WERI-Rb-1 (cell line): ENCODE measurements around the gene CD177.

Experiments used
- DNase-seq: peaks from one replicate; pipeline ENCODE4 v3.0.0-alpha.2; 2020
- H3K27ac ChIP-seq: fragments of 250-450 bp; sonication (Bioruptor Pico); 2 replicates; pipeline ENCODE4 v1.5.1; 2020; ENCODE audit warnings: mild to moderate bottlenecking, moderate library complexity
- H3K27me3 ChIP-seq: fragments of 250-450 bp; sonication (Bioruptor Pico); 2 replicates; pipeline ENCODE4 v1.5.1; 2021; ENCODE audit warnings: mild to moderate bottlenecking, low read depth, moderate library complexity; ENCODE audit not compliant: insufficient read depth, severe bottlenecking
- H3K36me3 ChIP-seq: fragments of 250-450 bp; sonication (Bioruptor Pico); 2 replicates; pipeline ENCODE4 v1.5.1; 2020; ENCODE audit warnings: mild to moderate bottlenecking, moderate library complexity
- H3K4me3 ChIP-seq: 2 replicates; pipeline ENCODE4 v1.5.1; 2011; ENCODE audit warnings: low read depth, mild to moderate bottlenecking, control low read depth, low read length
- H3K9me3 ChIP-seq: fragments of 250-450 bp; sonication (Bioruptor Pico); 2 replicates; pipeline ENCODE4 v1.5.1; 2021; ENCODE audit warnings: mild to moderate bottlenecking, moderate library complexity; ENCODE audit not compliant: severe bottlenecking
- CTCF ChIP-seq: IDR thresholded peaks from 2 replicates; pipeline ENCODE4 v1.5.1; 2011; ENCODE audit warnings: low read depth, mild to moderate bottlenecking, control low read depth, inconsistent platforms, low read length

The CD177 gene

GRCh38 chr19:43353606-43354304 lies at the start of gene CD177:
Gene CD177, plus strand, starts transcription at chr19:43353686. Its CDS starts 29 bp downstream, at chr19:43353715.
- TF ChIP-seq CTCF = no peak
- Histone ChIP-seq H3K36me3 (no peaks in the 10 kb centered on the region), H3K9me3 (no peaks in the 10 kb centered on the region), H3K27me3 (no peaks in the 10 kb centered on the region), H3K27ac (peak within 1 kb of the TSS; percentile 48), H3K4me3 (peak within 1 kb of the TSS; percentile 48)
- DNase-seq = peak; percentile 60

GRCh38 chr19:43305642-43306041 lies 47.8 kb upstream of the CD177 start:
- peak; percentile 52 for TF ChIP-seq CTCF
- no peaks in the 10 kb centered on the region for H3K36me3 ChIP-seq
- peak overlapping the region; percentile 90 for H3K27ac ChIP-seq
- H3K27me3 ChIP-seq = no peaks in the 10 kb centered on the region
- H3K9me3 ChIP-seq = peaks cover 6% of the 10 kb centered on the region
- peak; percentile 63 for DNase-seq
- no peak overlapping the region for H3K4me3 ChIP-seq

- Histone ChIP-seq H3K4me3 (no peak overlapping the region), H3K9me3 (peaks cover 6% of the 10 kb centered on the region), H3K27me3 (no peaks in the 10 kb centered on the region), H3K27ac (peak overlapping the region; percentile 90), H3K36me3 (no peaks in the 10 kb centered on the region)
- no peak for DNase-seq
- TF ChIP-seq CTCF = no peak
Measured at GRCh38 chr19:43306097-43306496, 47.4 kb upstream of the CD177 start.

GRCh38 chr19:43308244-43308815 lies 45.2 kb upstream of the CD177 start:
- Histone ChIP-seq H3K36me3 (no peaks in the 10 kb centered on the region), H3K4me3 (no peak overlapping the region), H3K27ac (peak overlapping the region; percentile 81), H3K9me3 (peaks cover 7% of the 10 kb centered on the region), H3K27me3 (no peaks in the 10 kb centered on the region)
- TF ChIP-seq CTCF = no peak
- DNase-seq = no peak

GRCh38 chr19:43309466-43309865 lies 44.0 kb upstream of the CD177 start:
- Histone ChIP-seq H3K27ac (peak overlapping the region; percentile 81), H3K4me3 (no peak overlapping the region), H3K36me3 (no peaks in the 10 kb centered on the region), H3K27me3 (no peaks in the 10 kb centered on the region), H3K9me3 (peaks cover 13% of the 10 kb centered on the region)
- TF ChIP-seq CTCF = no peak
- peak; percentile 88 for DNase-seq
